SK-N-SH (cell line): ENCODE data around the gene UTP4. TPM values are rescaled to one million over a fixed set of nuclear protein-coding genes. Genes with fewer than 3 reads are reported as not detected.

Source experiments
- CTCF ChIA-PET: fragments of 300-600, 350-600 bp; formaldehyde crosslinking; extraction: SDS; loops from one replicate; lab custom pipeline; 2021; lab: Yijun Ruan, JAX
- POLR2A ChIA-PET: fragments of 350-600 bp; sonication (Branson Sonifier 250); formaldehyde crosslinking; extraction: SDS; loops from one replicate; lab custom pipeline; 2020; ENCODE audit warnings: antibody characterized with exemption, inconsistent platforms; lab: Yijun Ruan, JAX
- DNase-seq: peaks from one replicate; pipeline ENCODE4 v3.0.0; 2012
- H2AFZ ChIP-seq: fragments of 200-600 bp; sonication (generic); 2 replicates; pipeline ENCODE4 v1.8.1; 2016; ENCODE audit warnings: antibody characterized with exemption, mild to moderate bottlenecking, low read depth
- H3F3A ChIP-seq: fragments of 200-600 bp; sonication (generic); replicated peaks from 2 replicates; pipeline ENCODE3; 2016; ENCODE audit warnings: antibody characterized with exemption, mild to moderate bottlenecking; ENCODE audit not compliant: insufficient read depth
- H3K27ac ChIP-seq, 2 experiments: fragments of 200-500 bp in 1 of 2; fragments of 200-600 bp in 1 of 2; sonication (Bioruptor generic) in 1 of 2; sonication (generic), shearing (Covaris generic) in 1 of 2; 2 replicates each; pipeline versions ENCODE4 v1.5.1 to v1.6.1; 2014 to 2016; ENCODE audit warnings: low read depth in 2 of 2, inconsistent platforms in 1 of 2, low read length in 1 of 2, mild to moderate bottlenecking in 1 of 2, mixed read lengths in 1 of 2
- H3K27me3 ChIP-seq: fragments of 200-600 bp; sonication (generic), shearing (Covaris generic); 2 replicates; pipeline ENCODE4 v1.6.1; 2016; ENCODE audit warnings: mixed run types; ENCODE audit not compliant: insufficient read depth
- H3K36me3 ChIP-seq, 2 experiments: fragments of 200-500 bp in 1 of 2; fragments of 200-600 bp in 1 of 2; sonication (Bioruptor generic) in 1 of 2; sonication (generic) in 1 of 2; replicated peaks in 1 of 2; 2 replicates each; pipeline versions ENCODE3 to v1.5.1; 2014 to 2016; ENCODE audit warnings: low read length in 1 of 2, mild to moderate bottlenecking in 1 of 2; ENCODE audit not compliant: insufficient read depth in 2 of 2, control insufficient read depth in 1 of 2
- H3K4me1 ChIP-seq, 2 experiments: fragments of 200-500 bp in 1 of 2; fragments of 200-600 bp in 1 of 2; sonication (Bioruptor generic) in 1 of 2; sonication (generic), shearing (Covaris generic) in 1 of 2; 2 replicates each; pipeline versions ENCODE4 v1.5.1 to v1.6.1; 2014 to 2016; ENCODE audit warnings: low read depth in 1 of 2, low read length in 1 of 2, mixed run types in 1 of 2; ENCODE audit not compliant: insufficient read depth in 2 of 2, control insufficient read depth in 1 of 2
- H3K4me2 ChIP-seq: fragments of 200-600 bp; sonication (generic), shearing (Covaris generic); 2 replicates; pipeline ENCODE4 v1.6.1; 2017; ENCODE audit warnings: mixed run types
- H3K4me3 ChIP-seq, 2 experiments: fragments of 200-500 bp in 1 of 2; fragments of 200-600 bp in 1 of 2; sonication (Bioruptor generic) in 1 of 2; sonication (generic), shearing (Covaris generic) in 1 of 2; 2 replicates each; pipeline versions ENCODE4 v1.5.1 to v1.8.1; 2014 to 2016; ENCODE audit warnings: low read depth in 2 of 2, inconsistent platforms in 1 of 2, low read length in 1 of 2, mild to moderate bottlenecking in 1 of 2, mixed read lengths in 1 of 2, moderate library complexity in 1 of 2
- H3K79me2 ChIP-seq: fragments of 200-600 bp; sonication (generic); 2 replicates; pipeline ENCODE4 v1.8.1; 2017; ENCODE audit warnings: mild to moderate bottlenecking; ENCODE audit not compliant: insufficient read depth
- H3K9ac ChIP-seq: fragments of 200-600 bp; sonication (generic); 2 replicates; pipeline ENCODE4 v1.6.1; 2017; ENCODE audit warnings: mixed run types
- H3K9me2 ChIP-seq: fragments of 200-600 bp; sonication (generic); 2 replicates; pipeline ENCODE4 v1.6.1; 2017; ENCODE audit warnings: mixed run types
- H3K9me3 ChIP-seq: fragments of 200-600 bp; sonication (generic); 2 replicates; pipeline ENCODE4 v1.6.1; 2017; ENCODE audit warnings: mixed run types, mild to moderate bottlenecking, moderate library complexity
- H4K20me1 ChIP-seq: fragments of 200-600 bp; sonication (generic); 2 replicates; pipeline ENCODE4 v1.6.1; 2017; ENCODE audit warnings: mild to moderate bottlenecking, mixed run types; ENCODE audit not compliant: insufficient read depth
- ELF1 ChIP-seq: IDR thresholded peaks from 2 replicates; pipeline ENCODE4 v1.4.0; 2012
- FOSL2 ChIP-seq: IDR thresholded peaks from 2 replicates; pipeline ENCODE4 v1.4.0; 2012; ENCODE audit warnings: low read depth, mild to moderate bottlenecking, moderate library complexity, borderline replicate concordance
- JUND ChIP-seq: IDR thresholded peaks from 2 replicates; pipeline ENCODE4 v1.4.0; 2012
- MEF2A ChIP-seq: IDR thresholded peaks from 2 replicates; pipeline ENCODE4 v1.4.0; 2012; ENCODE audit warnings: low read depth, borderline replicate concordance
- MXI1 ChIP-seq: IDR thresholded peaks from 2 replicates; pipeline ENCODE4 v1.6.1; 2012; ENCODE audit warnings: mild to moderate bottlenecking, low read depth, low read length, improper control_type of control experiment
- RAD21 ChIP-seq: IDR thresholded peaks from 2 replicates; pipeline ENCODE4 v1.6.1; 2012; ENCODE audit warnings: mild to moderate bottlenecking, low read length
- RCOR1 ChIP-seq: fragments of 150-350 bp; IDR thresholded peaks from 2 replicates; pipeline ENCODE4 v1.6.1; 2017; ENCODE audit warnings: antibody characterized with exemption, low read length
- RXRA ChIP-seq: IDR thresholded peaks from 2 replicates; pipeline ENCODE4 v1.4.0; 2012; ENCODE audit warnings: low read depth, mild to moderate bottlenecking, borderline replicate concordance
- WGBS: methylation state at CpG from one replicate; pipeline ENCODE4 v1.1.6; 2017; ENCODE audit warnings: low lambda C conversion rate; 5-methylcytosine and 5-hydroxymethylcytosine counted together
- polyA plus RNA-seq, 3 experiments: library from polyadenylated mRNA; depleted of rRNA; stranded (reverse); fragments of >200 nt; gene quantifications; 2 replicates each; pipeline ENCODE4 v1.2.3, GENCODE V29; 2012
- TF ChIP-seq, protein P1 (sequence below): IDR thresholded peaks from 2 replicates; pipeline ENCODE4; 2012
- TF ChIP-seq, protein P2 (sequence below): fragments of 200-600 bp; sonication (generic); IDR thresholded peaks from 2 replicates; pipeline ENCODE4 v1.6.1; 2017; ENCODE audit warnings: antibody characterized with exemption, mild to moderate bottlenecking, moderate library complexity
- TF ChIP-seq, protein P3 (sequence below): IDR thresholded peaks from 2 replicates; pipeline ENCODE4 v1.6.1; 2012; ENCODE audit warnings: mild to moderate bottlenecking, low read depth, low read length, moderate library complexity
- TF ChIP-seq, protein P4 (sequence below): IDR thresholded peaks from 2 replicates; pipeline ENCODE4 v1.4.0; 2012; ENCODE audit warnings: low read depth, borderline replicate concordance
- TF ChIP-seq, protein P5 (sequence below): fragments of 150-350 bp; IDR thresholded peaks from 2 replicates; pipeline ENCODE4 v1.6.1; 2016; ENCODE audit warnings: mild to moderate bottlenecking, low read depth, low read length
- TF ChIP-seq, protein P6 (sequence below): IDR thresholded peaks from 2 replicates; pipeline ENCODE4 v1.4.0; 2012; ENCODE audit warnings: low read depth

The UTP4 gene
- polyA plus RNA-seq, 1 of the 3 experiments (the other 2 are of a cell fraction), result 66.5 TPM

DNA sequence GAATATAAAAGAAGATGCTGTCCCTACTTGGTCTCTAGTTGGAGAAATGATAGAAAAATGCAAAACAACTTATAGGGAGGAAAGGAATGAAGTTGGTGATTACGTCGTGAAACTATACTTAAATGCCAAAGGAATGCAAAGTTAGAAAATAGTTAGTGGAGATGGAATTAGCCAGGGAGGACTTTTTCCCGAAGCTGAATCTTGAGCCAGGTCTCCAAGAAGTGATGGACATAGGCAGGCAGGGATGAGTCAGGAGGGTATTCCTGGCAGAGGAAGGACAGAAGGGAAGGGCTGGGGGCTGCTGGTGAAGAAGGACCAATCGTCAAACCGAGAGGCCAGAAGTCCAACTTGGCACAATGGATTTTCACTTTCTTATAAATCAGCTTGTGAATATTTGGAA lies 56.3 kb downstream of the UTP4 start:
- Histone ChIP-seq H3K27ac (peak overlapping the region; percentile 40 to 86; a peak in 3 of 4 replicates), H3K4me1 (peaks cover 16 to 17% of the 10 kb centered on the region in 2 experiments), H2AFZ (no peak overlapping the region), H3K9ac (peak overlapping the region; percentile 82), H3K9me2 (no peaks in the 10 kb centered on the region), H3K79me2 (peaks cover 61% of the 10 kb centered on the region), H3F3A (peaks cover 10% of the 10 kb centered on the region), H3K27me3 (no peaks in the 10 kb centered on the region), H3K9me3 (no peaks in the 10 kb centered on the region), H3K36me3 (no peaks in the 10 kb centered on the region), H4K20me1 (peaks cover 38% of the 10 kb centered on the region), H3K4me2 (peak overlapping the region; percentile 85), H3K4me3 (peak overlapping the region; percentile 76 to 78)
- WGBS, result 20% methylated on average over 5 of the region's 5 CpGs
- ChIA-PET POLR2A (interaction anchor here (1.2 kb wide), 1 partner anchor 9 kb away, joined by 3 read pairs; no protein-coding TSS in a partner anchor), CTCF (interaction anchor here (0.6 to 2.4 kb wide), 6 partner anchors 30 to 342 kb away, joined by 3 to 11 read pairs (median 3); partner anchors contain the start of gene COG8)
- no peak for DNase-seq
- peak; percentile 40; the same call in 1 of the 2 replicates for TF ChIP-seq FOSL2
- TF ChIP-seq, protein P1, sequence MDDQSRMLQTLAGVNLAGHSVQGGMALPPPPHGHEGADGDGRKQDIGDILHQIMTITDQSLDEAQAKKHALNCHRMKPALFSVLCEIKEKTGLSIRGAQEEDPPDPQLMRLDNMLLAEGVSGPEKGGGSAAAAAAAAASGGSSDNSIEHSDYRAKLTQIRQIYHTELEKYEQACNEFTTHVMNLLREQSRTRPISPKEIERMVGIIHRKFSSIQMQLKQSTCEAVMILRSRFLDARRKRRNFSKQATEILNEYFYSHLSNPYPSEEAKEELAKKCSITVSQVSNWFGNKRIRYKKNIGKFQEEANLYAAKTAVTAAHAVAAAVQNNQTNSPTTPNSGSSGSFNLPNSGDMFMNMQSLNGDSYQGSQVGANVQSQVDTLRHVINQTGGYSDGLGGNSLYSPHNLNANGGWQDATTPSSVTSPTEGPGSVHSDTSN, result peak; percentile 58
- TF ChIP-seq MEF2A, result no peak
- TF ChIP-seq, protein P2, sequence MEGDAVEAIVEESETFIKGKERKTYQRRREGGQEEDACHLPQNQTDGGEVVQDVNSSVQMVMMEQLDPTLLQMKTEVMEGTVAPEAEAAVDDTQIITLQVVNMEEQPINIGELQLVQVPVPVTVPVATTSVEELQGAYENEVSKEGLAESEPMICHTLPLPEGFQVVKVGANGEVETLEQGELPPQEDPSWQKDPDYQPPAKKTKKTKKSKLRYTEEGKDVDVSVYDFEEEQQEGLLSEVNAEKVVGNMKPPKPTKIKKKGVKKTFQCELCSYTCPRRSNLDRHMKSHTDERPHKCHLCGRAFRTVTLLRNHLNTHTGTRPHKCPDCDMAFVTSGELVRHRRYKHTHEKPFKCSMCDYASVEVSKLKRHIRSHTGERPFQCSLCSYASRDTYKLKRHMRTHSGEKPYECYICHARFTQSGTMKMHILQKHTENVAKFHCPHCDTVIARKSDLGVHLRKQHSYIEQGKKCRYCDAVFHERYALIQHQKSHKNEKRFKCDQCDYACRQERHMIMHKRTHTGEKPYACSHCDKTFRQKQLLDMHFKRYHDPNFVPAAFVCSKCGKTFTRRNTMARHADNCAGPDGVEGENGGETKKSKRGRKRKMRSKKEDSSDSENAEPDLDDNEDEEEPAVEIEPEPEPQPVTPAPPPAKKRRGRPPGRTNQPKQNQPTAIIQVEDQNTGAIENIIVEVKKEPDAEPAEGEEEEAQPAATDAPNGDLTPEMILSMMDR, result no peak

DNA sequence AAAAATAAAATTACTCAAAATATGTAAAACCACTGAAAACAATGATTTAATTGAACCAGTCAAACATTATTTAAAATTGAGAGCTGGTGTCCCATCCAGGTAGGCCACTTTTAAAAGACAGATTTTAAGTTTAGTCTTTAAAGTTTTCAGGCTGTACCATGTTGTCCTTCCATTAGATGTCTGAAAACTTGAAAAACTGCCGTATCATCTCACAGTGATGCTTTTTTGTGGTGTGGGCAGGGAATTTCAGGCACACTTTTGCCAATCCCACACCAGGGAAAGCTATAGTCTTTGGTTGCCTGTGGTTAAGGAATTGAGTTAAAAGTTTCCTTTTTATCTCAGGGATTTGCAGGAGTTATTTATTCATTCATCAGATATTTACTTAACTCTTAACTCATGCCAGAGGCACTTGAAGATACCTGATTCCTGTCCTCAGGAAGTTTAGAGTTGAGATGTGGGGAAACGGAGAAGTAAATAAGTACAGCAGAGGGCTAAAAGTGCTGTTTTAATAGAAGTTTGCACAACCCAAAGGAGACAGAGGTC lies 57.7 kb downstream of the UTP4 start:
- H3K36me3 ChIP-seq, result no peaks in the 10 kb centered on the region
- no peaks in the 10 kb centered on the region for H3K27me3 ChIP-seq
- H3K9me2 ChIP-seq, result no peaks in the 10 kb centered on the region
- peak overlapping the region; percentile 85; the same call in 1 of the 2 replicates for H3K4me2 ChIP-seq
- POLR2A ChIA-PET, result no interaction called here
- no peak overlapping the region for H3K9ac ChIP-seq
- H3F3A ChIP-seq, result peaks cover 4% of the 10 kb centered on the region
- 91% methylated on average over 2 of the region's 2 CpGs for WGBS
- H3K4me1 ChIP-seq, result peaks cover 21 to 23% of the 10 kb centered on the region in 2 experiments; a peak in 2 of 4 replicates
- H3K4me3 ChIP-seq, result no peak overlapping the region
- no peak for DNase-seq
- H4K20me1 ChIP-seq, result peaks cover 48% of the 10 kb centered on the region
- no peak overlapping the region for H3K27ac ChIP-seq
- no peaks in the 10 kb centered on the region for H3K9me3 ChIP-seq
- H3K79me2 ChIP-seq, result peaks cover 75% of the 10 kb centered on the region
- CTCF ChIA-PET, result no interaction called here
- no peak overlapping the region for H2AFZ ChIP-seq
- TF ChIP-seq MXI1 (no peak), RXRA (no peak), FOSL2 (no peak), RAD21 (no peak), ELF1 (no peak), JUND (no peak), RCOR1 (no peak)
- TF ChIP-seq, protein P3, sequence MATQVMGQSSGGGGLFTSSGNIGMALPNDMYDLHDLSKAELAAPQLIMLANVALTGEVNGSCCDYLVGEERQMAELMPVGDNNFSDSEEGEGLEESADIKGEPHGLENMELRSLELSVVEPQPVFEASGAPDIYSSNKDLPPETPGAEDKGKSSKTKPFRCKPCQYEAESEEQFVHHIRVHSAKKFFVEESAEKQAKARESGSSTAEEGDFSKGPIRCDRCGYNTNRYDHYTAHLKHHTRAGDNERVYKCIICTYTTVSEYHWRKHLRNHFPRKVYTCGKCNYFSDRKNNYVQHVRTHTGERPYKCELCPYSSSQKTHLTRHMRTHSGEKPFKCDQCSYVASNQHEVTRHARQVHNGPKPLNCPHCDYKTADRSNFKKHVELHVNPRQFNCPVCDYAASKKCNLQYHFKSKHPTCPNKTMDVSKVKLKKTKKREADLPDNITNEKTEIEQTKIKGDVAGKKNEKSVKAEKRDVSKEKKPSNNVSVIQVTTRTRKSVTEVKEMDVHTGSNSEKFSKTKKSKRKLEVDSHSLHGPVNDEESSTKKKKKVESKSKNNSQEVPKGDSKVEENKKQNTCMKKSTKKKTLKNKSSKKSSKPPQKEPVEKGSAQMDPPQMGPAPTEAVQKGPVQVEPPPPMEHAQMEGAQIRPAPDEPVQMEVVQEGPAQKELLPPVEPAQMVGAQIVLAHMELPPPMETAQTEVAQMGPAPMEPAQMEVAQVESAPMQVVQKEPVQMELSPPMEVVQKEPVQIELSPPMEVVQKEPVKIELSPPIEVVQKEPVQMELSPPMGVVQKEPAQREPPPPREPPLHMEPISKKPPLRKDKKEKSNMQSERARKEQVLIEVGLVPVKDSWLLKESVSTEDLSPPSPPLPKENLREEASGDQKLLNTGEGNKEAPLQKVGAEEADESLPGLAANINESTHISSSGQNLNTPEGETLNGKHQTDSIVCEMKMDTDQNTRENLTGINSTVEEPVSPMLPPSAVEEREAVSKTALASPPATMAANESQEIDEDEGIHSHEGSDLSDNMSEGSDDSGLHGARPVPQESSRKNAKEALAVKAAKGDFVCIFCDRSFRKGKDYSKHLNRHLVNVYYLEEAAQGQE, result no peak
- TF ChIP-seq, protein P4, sequence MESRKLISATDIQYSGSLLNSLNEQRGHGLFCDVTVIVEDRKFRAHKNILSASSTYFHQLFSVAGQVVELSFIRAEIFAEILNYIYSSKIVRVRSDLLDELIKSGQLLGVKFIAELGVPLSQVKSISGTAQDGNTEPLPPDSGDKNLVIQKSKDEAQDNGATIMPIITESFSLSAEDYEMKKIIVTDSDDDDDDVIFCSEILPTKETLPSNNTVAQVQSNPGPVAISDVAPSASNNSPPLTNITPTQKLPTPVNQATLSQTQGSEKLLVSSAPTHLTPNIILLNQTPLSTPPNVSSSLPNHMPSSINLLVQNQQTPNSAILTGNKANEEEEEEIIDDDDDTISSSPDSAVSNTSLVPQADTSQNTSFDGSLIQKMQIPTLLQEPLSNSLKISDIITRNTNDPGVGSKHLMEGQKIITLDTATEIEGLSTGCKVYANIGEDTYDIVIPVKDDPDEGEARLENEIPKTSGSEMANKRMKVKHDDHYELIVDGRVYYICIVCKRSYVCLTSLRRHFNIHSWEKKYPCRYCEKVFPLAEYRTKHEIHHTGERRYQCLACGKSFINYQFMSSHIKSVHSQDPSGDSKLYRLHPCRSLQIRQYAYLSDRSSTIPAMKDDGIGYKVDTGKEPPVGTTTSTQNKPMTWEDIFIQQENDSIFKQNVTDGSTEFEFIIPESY, result no peak
- TF ChIP-seq, protein P5, sequence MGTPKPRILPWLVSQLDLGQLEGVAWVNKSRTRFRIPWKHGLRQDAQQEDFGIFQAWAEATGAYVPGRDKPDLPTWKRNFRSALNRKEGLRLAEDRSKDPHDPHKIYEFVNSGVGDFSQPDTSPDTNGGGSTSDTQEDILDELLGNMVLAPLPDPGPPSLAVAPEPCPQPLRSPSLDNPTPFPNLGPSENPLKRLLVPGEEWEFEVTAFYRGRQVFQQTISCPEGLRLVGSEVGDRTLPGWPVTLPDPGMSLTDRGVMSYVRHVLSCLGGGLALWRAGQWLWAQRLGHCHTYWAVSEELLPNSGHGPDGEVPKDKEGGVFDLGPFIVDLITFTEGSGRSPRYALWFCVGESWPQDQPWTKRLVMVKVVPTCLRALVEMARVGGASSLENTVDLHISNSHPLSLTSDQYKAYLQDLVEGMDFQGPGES, result no peak
- TF ChIP-seq, protein P6, sequence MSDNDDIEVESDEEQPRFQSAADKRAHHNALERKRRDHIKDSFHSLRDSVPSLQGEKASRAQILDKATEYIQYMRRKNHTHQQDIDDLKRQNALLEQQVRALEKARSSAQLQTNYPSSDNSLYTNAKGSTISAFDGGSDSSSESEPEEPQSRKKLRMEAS, result no peak
- TF ChIP-seq, protein P1, result no peak
